Ascending aorta (tissue), 2 donors: ENCODE results near the gene PRCD. TPM values are rescaled to one million over a fixed set of nuclear protein-coding genes. Genes with fewer than 3 reads are reported as not detected.
"Not testable (repeated sequence)": the region's sequence is repeated elsewhere in the genome, so short reads cannot be mapped to it uniquely, and the experiment has no call there.

ENCODE experiments used
- DNase-seq, 2 donors: peaks; one replicate each; pipeline ENCODE4 v3.0.0-alpha.2; 2019; ENCODE audit warnings: low spot score in 2 of 2
- H3K27ac ChIP-seq, 2 donors: fragments of 200-600 bp; sonication (generic); one replicate each; pipeline ENCODE4 v1.5.1; 2016 to 2017; ENCODE audit warnings: mild to moderate bottlenecking in 1 of 2
- H3K27me3 ChIP-seq: fragments of 200-600 bp; sonication (generic); one replicate; pipeline ENCODE4 v1.5.1; 2017
- H3K36me3 ChIP-seq, 2 donors: fragments of 200-600 bp; sonication (generic); one replicate each; pipeline ENCODE4 v1.5.1; 2016
- H3K4me1 ChIP-seq, 2 donors: fragments of 200-600 bp; sonication (generic); one replicate each; pipeline ENCODE4 v1.5.1; 2016 to 2017; ENCODE audit warnings: mild to moderate bottlenecking in 1 of 2
- H3K4me3 ChIP-seq, 2 donors: fragments of 200-600 bp; sonication (generic); one replicate each; pipeline ENCODE4 v1.5.1; 2016 to 2017; ENCODE audit warnings: mild to moderate bottlenecking in 1 of 2
- H3K9me3 ChIP-seq, 2 donors: fragments of 200-600 bp; sonication (generic); one replicate each; pipeline ENCODE4 v1.5.1; 2016
- CTCF ChIP-seq, 3 experiments: fragments of 200-600 bp in 2 of 3; fragments of 450-650 bp in 1 of 3; sonication (generic) in 2 of 3; IDR thresholded peaks; one replicate each; pipeline ENCODE4 v1.5.1; 2016 to 2019; ENCODE audit warnings: antibody characterized with exemption in 3 of 3, mild to moderate bottlenecking in 1 of 3, moderate library complexity in 1 of 3
- intact Hi-C: fragments of 100-400 bp; cut with DNase I; formaldehyde crosslinking; loops from one replicate; pipeline ENCODE4 v1.15.1; 2023
- total RNA-seq: library from RNA; depleted of rRNA; stranded (reverse); fragments of >200 nt; gene quantifications from one replicate; pipeline ENCODE4 v1.1.0, GENCODE V29; 2016

Gene PRCD
- total RNA-seq, 1 donor from 2014 or later, result 0.43 TPM

DNA sequence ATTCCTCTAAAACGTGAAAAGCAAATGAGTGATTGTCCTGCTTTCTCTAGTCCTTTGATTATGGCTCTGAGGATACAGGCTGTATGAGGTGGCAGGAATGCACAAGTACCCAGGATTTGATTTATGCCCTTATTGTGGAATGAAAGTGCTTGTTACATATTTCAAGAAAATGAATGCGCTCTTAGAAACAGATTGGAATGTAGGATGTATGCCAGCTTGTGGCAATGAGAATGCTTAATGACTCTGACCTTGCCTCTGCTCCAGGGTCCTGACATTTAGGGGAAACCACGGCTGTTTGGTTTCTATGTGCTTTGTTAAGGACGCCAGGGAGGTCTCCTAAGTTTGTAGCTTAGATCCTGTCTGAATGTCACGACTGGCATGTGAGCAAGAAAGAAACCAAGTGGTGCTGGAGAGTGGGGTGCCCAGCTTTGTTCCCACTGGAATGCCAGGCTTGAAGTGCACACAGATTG, 22.0 kb downstream of the PRCD start:
- Histone ChIP-seq H3K4me1 (peaks cover 4 to 18% of the 10 kb centered on the region in 2 donors), H3K9me3 (no peaks in the 10 kb centered on the region), H3K36me3 (peaks cover 23 to 36% of the 10 kb centered on the region in 2 donors), H3K4me3 (no peak overlapping the region), H3K27ac (no peak overlapping the region), H3K27me3 (no peaks in the 10 kb centered on the region)
- TF ChIP-seq CTCF (IDR thresholded peaks at IDR 0.05), result no peak
- intact Hi-C loops, result no loop called here
- DNase-seq, result no peak

GRCh38 chr17:76562734-76563148, 22.9 kb downstream of the PRCD start:
- intact Hi-C loops, result no loop called here
- H3K9me3 ChIP-seq, result no peaks in the 10 kb centered on the region
- no peak for TF ChIP-seq CTCF (IDR thresholded peaks at IDR 0.05)
- H3K4me3 ChIP-seq, result no peak overlapping the region
- no peak overlapping the region for H3K27ac ChIP-seq
- DNase-seq, result no peak
- H3K27me3 ChIP-seq, result no peaks in the 10 kb centered on the region
- H3K4me1 ChIP-seq, result peaks cover 4 to 18% of the 10 kb centered on the region in 2 donors
- H3K36me3 ChIP-seq, result peaks cover 23 to 36% of the 10 kb centered on the region in 2 donors

GRCh38 chr17:76563359-76563758, 23.5 kb downstream of the PRCD start:
- H3K27ac ChIP-seq, DNase-seq, H3K4me3 ChIP-seq, H3K9me3 ChIP-seq, H3K27me3 ChIP-seq, intact Hi-C loops: not testable (repeated sequence)
- Histone ChIP-seq H3K4me1 (peaks cover 4 to 16% of the 10 kb centered on the region in 2 donors), H3K36me3 (peaks cover 23 to 36% of the 10 kb centered on the region in 2 donors)

GRCh38 chr17:76564991-76565727, 25.3 kb downstream of the PRCD start:
- intact Hi-C loops, DNase-seq, H3K4me3 ChIP-seq, H3K9me3 ChIP-seq, H3K27me3 ChIP-seq, H3K4me1 ChIP-seq, H3K27ac ChIP-seq: not testable (repeated sequence)
- peaks cover 23 to 36% of the 10 kb centered on the region in 2 donors for H3K36me3 ChIP-seq

DNA sequence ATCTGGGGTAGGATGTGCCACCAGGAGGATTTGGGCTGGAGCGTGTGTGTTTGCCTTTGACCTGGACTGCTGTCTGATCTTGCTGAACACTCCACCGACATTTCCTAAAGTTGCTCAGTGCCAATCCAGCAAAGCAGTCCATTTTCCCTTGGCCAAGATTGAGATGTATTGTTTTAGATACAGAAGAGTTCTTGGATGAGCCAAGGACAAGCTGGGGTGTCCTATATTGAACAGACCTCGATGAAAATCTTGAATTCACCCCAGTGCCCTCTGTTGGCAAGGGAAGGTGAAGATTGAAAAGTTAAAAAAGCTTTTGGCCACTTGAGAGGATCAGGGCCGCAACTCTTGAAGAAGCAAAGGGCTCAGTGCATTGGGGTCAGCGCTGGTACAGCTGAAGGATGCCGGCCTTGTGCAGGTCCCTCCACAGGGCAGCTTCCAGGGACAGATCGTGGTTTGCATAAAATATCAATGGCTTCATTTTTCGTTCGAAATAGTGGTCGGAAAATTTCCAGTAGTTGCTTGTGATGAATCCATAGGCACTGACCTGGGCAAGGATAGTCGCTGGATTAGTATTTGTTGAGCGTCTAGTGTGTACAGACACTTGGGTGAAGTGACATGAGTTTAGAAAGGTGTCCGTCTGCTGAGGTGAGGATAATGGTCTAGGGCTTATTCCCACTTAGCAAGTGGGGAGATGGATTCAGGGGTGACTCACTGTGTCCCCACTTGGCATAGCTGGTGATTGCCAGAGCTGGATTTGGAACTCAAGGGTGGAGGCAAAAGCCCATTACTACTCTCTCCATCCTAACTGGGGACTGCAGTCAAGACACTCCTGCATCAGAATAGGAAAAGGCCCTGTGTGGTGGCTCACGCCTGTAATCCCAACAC, 26.1 kb downstream of the PRCD start:
- no peak for TF ChIP-seq CTCF (IDR thresholded peaks at IDR 0.05)
- intact Hi-C loops, result no loop called here
- H3K27ac ChIP-seq, result no peak overlapping the region

DNA sequence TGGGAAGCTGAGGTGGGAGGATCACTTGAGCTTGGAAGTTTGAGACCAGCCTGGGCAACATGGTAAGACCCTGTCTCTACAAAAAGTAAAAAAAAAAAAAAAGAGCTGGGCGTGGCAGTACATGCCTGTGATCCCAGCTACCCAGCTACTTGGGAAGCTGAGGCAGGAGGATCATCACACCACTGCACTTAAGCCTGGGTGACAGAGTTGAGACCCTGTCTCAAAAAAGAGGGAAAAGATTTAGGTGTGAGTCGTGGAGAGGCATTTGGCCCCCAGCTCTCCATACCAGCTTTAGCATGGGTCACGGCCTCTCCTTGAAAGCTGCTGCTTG, 26.7 kb downstream of the PRCD start:
- Histone ChIP-seq H3K4me1 (no peaks in the 10 kb centered on the region), H3K27me3 (no peaks in the 10 kb centered on the region), H3K9me3 (no peaks in the 10 kb centered on the region), H3K27ac (no peak overlapping the region), H3K36me3 (peaks cover 17 to 30% of the 10 kb centered on the region in 2 donors), H3K4me3 (no peak overlapping the region)
- intact Hi-C loops, result no loop called here
- DNase-seq, result no peak
- no peak for TF ChIP-seq CTCF (IDR thresholded peaks at IDR 0.05)

More for the DNA sequence above, 26.1 kb downstream of the PRCD start:
- Histone ChIP-seq H3K36me3 (peaks cover 23 to 36% of the 10 kb centered on the region in 2 donors), H3K27me3 (no peaks in the 10 kb centered on the region), H3K4me1 (peaks cover 0 to 4% of the 10 kb centered on the region in 2 donors), H3K4me3 (no peak overlapping the region), H3K9me3 (no peaks in the 10 kb centered on the region)
- DNase-seq, result no peak
